H1 (cell line): ENCODE measurements around the gene NLGN4X. TPM values are rescaled to one million over a fixed set of nuclear protein-coding genes. Genes with fewer than 3 reads are reported as not detected.

Experiments
- CTCF ChIA-PET: fragments of 300-600 bp; sonication (Branson Sonifier 250); formaldehyde crosslinking; loops from one replicate; lab custom pipeline; 2021; ENCODE audit not compliant: partially characterized antibody; lab: Charles Lee
- POLR2A ChIA-PET: fragments of 300-600 bp; sonication (Branson Sonifier 250); formaldehyde crosslinking; loops from one replicate; lab custom pipeline; 2021; ENCODE audit warnings: inconsistent platforms; ENCODE audit not compliant: partially characterized antibody; lab: Charles Lee
- DNase-seq, 2 experiments: peaks; one replicate each; pipeline versions ENCODE4 v3.0.0 to v3.0.0-alpha.2; 2010 to 2022; ENCODE audit warnings: low spot score in 2 of 2, low read depth in 1 of 2, mixed read lengths in 1 of 2
- FAIRE-seq: peaks from 2 replicates; lab custom pipeline; 2011; peaks lifted over from hg19 to GRCh38; lab: Jason Lieb, UNC
- H2AFZ ChIP-seq: 2 replicates; pipeline ENCODE4 v1.8.1; 2012; ENCODE audit warnings: low read length, inconsistent platforms
- H2AK5ac ChIP-seq: 2 replicates; pipeline ENCODE4 v1.6.1; 2013; ENCODE audit warnings: low read depth, low read length
- H2BK120ac ChIP-seq: replicated peaks from 2 replicates; pipeline ENCODE3; 2013; ENCODE audit warnings: low read depth, low read length, inconsistent platforms
- H2BK12ac ChIP-seq: 2 replicates; pipeline ENCODE4 v1.6.1; 2013; ENCODE audit warnings: low read depth, low read length
- H2BK15ac ChIP-seq: 2 replicates; pipeline ENCODE4 v1.6.1; 2013; ENCODE audit warnings: low read length
- H2BK20ac ChIP-seq: 2 replicates; pipeline ENCODE4 v1.6.1; 2013; ENCODE audit warnings: low read length
- H2BK5ac ChIP-seq: 2 replicates; pipeline ENCODE4 v1.6.1; 2013; ENCODE audit warnings: low read depth, low read length
- H3K14ac ChIP-seq: 2 replicates; pipeline ENCODE4 v1.6.1; 2013; ENCODE audit warnings: inconsistent platforms; ENCODE audit not compliant: insufficient read length
- H3K18ac ChIP-seq: 2 replicates; pipeline ENCODE4 v1.6.1; 2013; ENCODE audit warnings: low read length; ENCODE audit errors: extremely low read depth
- H3K23ac ChIP-seq: 2 replicates; pipeline ENCODE4 v1.6.1; 2013; ENCODE audit warnings: inconsistent platforms; ENCODE audit not compliant: insufficient read length
- H3K23me2 ChIP-seq: 2 replicates; pipeline ENCODE4 v1.6.1; 2013; ENCODE audit warnings: low read depth, low read length
- H3K27ac ChIP-seq: 2 replicates; pipeline ENCODE4 v1.6.1; 2011; ENCODE audit warnings: low read depth, low read length, inconsistent platforms
- H3K27me3 ChIP-seq, 4 experiments: replicated peaks in 1 of 4; 1 replicate in 1 of 4; 2 replicates in 3 of 4; pipeline versions ENCODE4 v1.6.1 to v1.8.1; 2011 to 2013; ENCODE audit warnings: low read length in 3 of 4, mild to moderate bottlenecking in 3 of 4, inconsistent platforms in 2 of 4, mixed read lengths in 2 of 4, moderate library complexity in 1 of 4; ENCODE audit not compliant: control insufficient read depth in 3 of 4, insufficient read depth in 3 of 4; ENCODE audit errors: extremely low read depth in 1 of 4
- H3K36me3 ChIP-seq, 4 experiments: 2 replicates each; pipeline versions ENCODE4 v1.6.1 to v1.8.1; 2011 to 2013; ENCODE audit warnings: mild to moderate bottlenecking in 4 of 4, low read length in 3 of 4, moderate library complexity in 2 of 4, control low read depth in 1 of 4, inconsistent platforms in 1 of 4; ENCODE audit not compliant: insufficient read depth in 4 of 4, control insufficient read depth in 2 of 4
- H3K4ac ChIP-seq: replicated peaks from 2 replicates; pipeline ENCODE3; 2013; ENCODE audit warnings: low read length, low read depth, mixed read lengths, inconsistent platforms; ENCODE audit not compliant: insufficient read length
- H3K4me1 ChIP-seq, 4 experiments: replicated peaks in 1 of 4; 1 replicate in 1 of 4; 2 replicates in 3 of 4; pipeline versions ENCODE4 v1.6.1 to v1.8.1; 2011 to 2013; ENCODE audit warnings: low read length in 3 of 4, inconsistent platforms in 2 of 4, mixed read lengths in 1 of 4; ENCODE audit not compliant: insufficient read depth in 4 of 4, control insufficient read depth in 3 of 4
- H3K4me2 ChIP-seq, 2 experiments: 2 replicates each; pipeline versions ENCODE4 v1.6.1 to v1.8.1; 2011 to 2013; ENCODE audit warnings: low read depth in 2 of 2, low read length in 2 of 2, control low read depth in 1 of 2, inconsistent platforms in 1 of 2, mild to moderate bottlenecking in 1 of 2; ENCODE audit not compliant: insufficient read depth in 1 of 2
- H3K4me3 ChIP-seq, 4 experiments: fragments of 200-600, 300-600 bp in 1 of 4; sonication (generic), shearing (Covaris generic), sonication (Bioruptor Twin) in 1 of 4; 2 replicates each; pipeline versions ENCODE4 v1.5.1 to v1.8.1; 2011 to 2016; ENCODE audit warnings: low read length in 4 of 4, low read depth in 3 of 4, control low read depth in 2 of 4, inconsistent platforms in 2 of 4, mild to moderate bottlenecking in 2 of 4, mixed read lengths in 1 of 4, moderate library complexity in 1 of 4; ENCODE audit not compliant: insufficient read depth in 2 of 4; ENCODE audit errors: extremely low read depth in 1 of 4
- H3K56ac ChIP-seq: replicated peaks from 2 replicates; pipeline ENCODE3; 2013; ENCODE audit warnings: low read depth, mild to moderate bottlenecking, mixed read lengths, low read length, inconsistent platforms; ENCODE audit not compliant: insufficient read length
- H3K79me1 ChIP-seq: 2 replicates; pipeline ENCODE4 v1.6.1; 2013; ENCODE audit warnings: low read depth, low read length, control low read depth
- H3K79me2 ChIP-seq, 2 experiments: 2 replicates each; pipeline versions ENCODE4 v1.6.1 to v1.8.1; 2012 to 2013; ENCODE audit warnings: low read length in 2 of 2, mild to moderate bottlenecking in 2 of 2, inconsistent platforms in 1 of 2; ENCODE audit not compliant: insufficient read depth in 2 of 2, control insufficient read depth in 1 of 2
- H3K9ac ChIP-seq, 4 experiments: replicated peaks in 1 of 4; 1 replicate in 1 of 4; 2 replicates in 3 of 4; pipeline versions ENCODE4 v1.6.1 to v1.8.1; 2011 to 2013; ENCODE audit warnings: low read depth in 3 of 4, low read length in 3 of 4, control low read depth in 2 of 4, mild to moderate bottlenecking in 2 of 4, moderate library complexity in 2 of 4, inconsistent platforms in 1 of 4; ENCODE audit errors: extremely low read depth in 1 of 4
- H3K9me3 ChIP-seq, 2 experiments: 2 replicates each; pipeline versions ENCODE4 v1.6.1 to v1.8.1; 2012 to 2013; ENCODE audit warnings: mild to moderate bottlenecking in 2 of 2, moderate library complexity in 2 of 2, control low read depth in 1 of 2, inconsistent platforms in 1 of 2, low read depth in 1 of 2, low read length in 1 of 2, mixed read lengths in 1 of 2; ENCODE audit not compliant: insufficient read depth in 2 of 2
- H4K20me1 ChIP-seq, 2 experiments: replicated peaks in 1 of 2; 2 replicates each; pipeline versions ENCODE3 to v1.8.1; 2011 to 2013; ENCODE audit warnings: inconsistent platforms in 2 of 2, low read length in 2 of 2, mild to moderate bottlenecking in 1 of 2; ENCODE audit not compliant: insufficient read depth in 2 of 2, control insufficient read depth in 1 of 2
- H4K5ac ChIP-seq: 2 replicates; pipeline ENCODE4 v1.6.1; 2013; ENCODE audit warnings: low read length, low read depth, mixed read lengths, inconsistent platforms; ENCODE audit not compliant: insufficient read length
- H4K8ac ChIP-seq: 2 replicates; pipeline ENCODE4 v1.8.0; 2013; ENCODE audit warnings: mild to moderate bottlenecking, moderate library complexity, low read length, inconsistent platforms; ENCODE audit not compliant: insufficient read depth; ENCODE audit errors: extremely low read depth
- H4K91ac ChIP-seq: replicated peaks from 2 replicates; pipeline ENCODE3; 2013; ENCODE audit warnings: low read length, mixed read lengths, inconsistent platforms; ENCODE audit not compliant: insufficient read length
- HDAC2 ChIP-seq, 2 experiments: fragments of 300-600 bp in 1 of 2; sonication (generic) in 1 of 2; IDR thresholded peaks; 2 replicates each; pipeline ENCODE4 v1.6.1; 2011 to 2012; ENCODE audit warnings: low read depth in 2 of 2, low read length in 2 of 2, mild to moderate bottlenecking in 2 of 2, moderate library complexity in 2 of 2, borderline replicate concordance in 1 of 2, inconsistent platforms in 1 of 2
- KDM4A ChIP-seq: IDR thresholded peaks from one replicate; pipeline ENCODE4 v1.7.1; 2012; ENCODE audit warnings: low read depth, mild to moderate bottlenecking, moderate library complexity, low read length, inconsistent platforms; ENCODE audit not compliant: severe bottlenecking
- KDM5A ChIP-seq: fragments of 200-600 bp; IDR thresholded peaks from 2 replicates; pipeline ENCODE4 v1.7.1; 2012; ENCODE audit warnings: mild to moderate bottlenecking, low read length, inconsistent platforms, mixed read lengths
- ZNF274 ChIP-seq: IDR thresholded peaks from 2 replicates; pipeline ENCODE4 v1.7.0; 2012; ENCODE audit warnings: low read length, borderline replicate concordance; ENCODE audit errors: extremely low read depth
- WGBS, 2 experiments: shearing (Covaris generic) in 1 of 2; methylation state at CpG; one replicate each; pipeline versions ENCODE4 v1.1.6 to v1.1.7; 2013 to 2015; ENCODE audit warnings: low lambda C conversion rate in 2 of 2, mixed read lengths in 2 of 2, inconsistent platforms in 1 of 2, low coverage in 1 of 2, missing lambda C conversion rate in 1 of 2; ENCODE audit not compliant: insufficient replicate concordance in 2 of 2, insufficient coverage in 1 of 2, insufficient read length in 1 of 2; ENCODE audit errors: extremely low coverage in 1 of 2, missing lambda C conversion rate in 1 of 2; 5-methylcytosine and 5-hydroxymethylcytosine counted together
- polyA plus RNA-seq, 7 experiments: library from polyadenylated mRNA; depleted of rRNA in 3 of 7; stranded (reverse) in 5 of 7; unstranded in 2 of 7; fragments of >200 nt in 5 of 7; fragments of 200-250 nt in 2 of 7; gene quantifications; 1 replicate in 5 of 7; 2 replicates in 1 of 7; 4 replicates in 1 of 7; pipeline versions ENCODE4 v1.2.1 to v1.2.3, GENCODE V29; 2011 to 2013; ENCODE audit warnings: missing spikeins in 2 of 7, mixed read lengths in 2 of 7
- total RNA-seq: library from RNA; stranded (reverse); fragmentation: NEBNext Ultra II Directional; extraction: Animal tissue kit (Norgen Biotek cat#: 25700); gene quantifications from 2 replicates; pipeline ENCODE4 v1.2.1, GENCODE V29; 2021
- TF ChIP-seq, protein P1 (sequence below): IDR thresholded peaks from 2 replicates; pipeline ENCODE4 v1.6.1; 2011; ENCODE audit warnings: low read depth, mild to moderate bottlenecking, low read length; ENCODE audit not compliant: insufficient read depth

The NLGN4X gene
- total and polyA plus RNA-seq, 2 of the 8 experiments (the other 6 are each of a cell fraction or from before 2014, with no cell fraction given) = 104 to 124 TPM

DNA sequence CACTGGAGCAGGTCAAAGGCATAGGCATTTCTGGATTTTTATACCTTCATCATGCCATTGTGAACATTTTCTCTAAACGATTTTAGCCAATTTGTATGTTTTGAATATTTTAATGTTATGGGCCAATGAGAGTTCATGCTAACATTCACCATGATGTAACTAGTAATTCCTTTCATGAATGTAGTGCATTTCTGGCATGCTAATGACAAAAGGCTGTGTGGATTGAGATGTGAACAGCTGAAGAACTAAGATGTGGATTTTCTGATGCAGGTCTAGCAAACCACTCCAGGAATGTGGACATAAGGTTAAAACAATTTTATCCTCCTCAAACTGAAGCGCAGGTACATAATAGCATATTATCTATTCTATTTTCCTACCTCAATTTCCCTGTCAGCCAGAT, 269.4 kb downstream of the NLGN4X start:
- POLR2A ChIA-PET = no interaction called here
- Histone ChIP-seq H3K4me3 (no peak overlapping the region), H3K27me3 (no peaks in the 10 kb centered on the region)

More for the DNA sequence above, 269.4 kb downstream of the NLGN4X start:
- 96% methylated on average over 2 of the region's 2 CpGs; no CpG with 5 or more reads in 1 of the 2 experiments for WGBS, 2 experiments
- Histone ChIP-seq H3K23me2 (no peaks in the 10 kb centered on the region), H4K91ac (no peak overlapping the region), H3K56ac (no peak overlapping the region), H3K27ac (no peak overlapping the region), H2BK20ac (no peak overlapping the region), H3K36me3 (no peaks in the 10 kb centered on the region), H3K18ac (no peak overlapping the region), H4K20me1 (no peaks in the 10 kb centered on the region), H3K14ac (no peak overlapping the region), H3K4me2 (no peak overlapping the region), H2AK5ac (no peak overlapping the region), H3K23ac (no peak overlapping the region), H2BK15ac (no peak overlapping the region), H3K4ac (no peak overlapping the region), H3K79me2 (peaks cover 0 to 44% of the 10 kb centered on the region in 2 experiments; a peak in 2 of 4 replicates), H2BK5ac (no peak overlapping the region), H2BK120ac (no peak overlapping the region), H3K79me1 (no peaks in the 10 kb centered on the region), H3K4me1 (no peaks in the 10 kb centered on the region), H4K8ac (no peak overlapping the region), H4K5ac (no peak overlapping the region), H2BK12ac (no peak overlapping the region), H3K9me3 (no peaks in the 10 kb centered on the region), H3K9ac (no peak overlapping the region), H2AFZ (no peak overlapping the region)
- no peak for FAIRE-seq
- CTCF ChIA-PET = no interaction called here
- DNase-seq = no peak
- TF ChIP-seq KDM5A (no peak), KDM4A (no peak), HDAC2 (IDR thresholded peaks at IDR 0.05; ENCODE audit: borderline replicate concordance in 1 of 2, low read depth in 2 of 2, low read length in 2 of 2) (no peak), ZNF274 (no peak)
- TF ChIP-seq, protein P1, sequence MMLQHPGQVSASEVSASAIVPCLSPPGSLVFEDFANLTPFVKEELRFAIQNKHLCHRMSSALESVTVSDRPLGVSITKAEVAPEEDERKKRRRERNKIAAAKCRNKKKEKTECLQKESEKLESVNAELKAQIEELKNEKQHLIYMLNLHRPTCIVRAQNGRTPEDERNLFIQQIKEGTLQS = no peak
